ENCODE measurements around the gene C1QB.

- TF ChIP-seq POLR2AphosphoS5 (IDR thresholded peaks at IDR 0.05; ENCODE audit: low read depth, low read length) (no peak), POLR2A (IDR thresholded peaks at IDR 0.05; ENCODE audit: low read depth, low read length) (no peak), TAF1 (IDR thresholded peaks at IDR 0.05; ENCODE audit: low read depth, low read length) (no peak), SPI1 (IDR thresholded peaks at IDR 0.05; ENCODE audit: low read depth, low read length) (no peak), POU2F2 (IDR thresholded peaks at IDR 0.05; ENCODE audit: low read depth, low read length) (no peak)
Measured at GRCh38 chr1:22613951-22614350, 39.1 kb upstream of the C1QB start.
